Mucosa of descending colon (tissue), 3 donors: ENCODE measurements around the gene PDGFA. TPM values are rescaled to one million over a fixed set of nuclear protein-coding genes. Genes with fewer than 3 reads are reported as not detected.

ENCODE experiments used
- ATAC-seq: fragments of 200-7000 bp; cut with Tn5 transposase; one replicate; pipeline ENCODE4 v1.9.1; 2020; ENCODE audit warnings: mild to moderate bottlenecking, moderate library complexity
- DNase-seq, 3 donors: peaks; one replicate each; pipeline ENCODE4 v3.0.0-alpha.2; 2020
- H3K36me3 ChIP-seq: fragments of 200-600 bp; one replicate; pipeline ENCODE4 v1.8.0; 2021; ENCODE audit warnings: low read depth, mild to moderate bottlenecking
- H3K4me1 ChIP-seq: fragments of 200-600 bp; one replicate; pipeline ENCODE4 v1.8.0; 2021; ENCODE audit warnings: low read depth, mild to moderate bottlenecking
- H3K4me3 ChIP-seq: fragments of 200-600 bp; one replicate; pipeline ENCODE4 v1.8.0; 2021; ENCODE audit warnings: mild to moderate bottlenecking
- H3K9me3 ChIP-seq: fragments of 200-600 bp; one replicate; pipeline ENCODE4 v1.8.0; 2021; ENCODE audit warnings: mild to moderate bottlenecking
- CTCF ChIP-seq: fragments of 200-600 bp; IDR thresholded peaks from one replicate; pipeline ENCODE4 v1.8.0; 2022; ENCODE audit warnings: antibody characterized with exemption, mild to moderate bottlenecking
- intact Hi-C, 2 donors: fragments of 100-400 bp; cut with DNase I in 1 of 2; cut with micrococcal nuclease in 1 of 2; formaldehyde crosslinking; loops; one replicate each; pipeline versions ENCODE4 v1.11.0 to v1.11.1; 2022; cut with DNase I, micrococcal nuclease
- total RNA-seq, 3 donors: library from RNA; stranded (reverse); fragmentation: NEBNext Ultra II Directional in 2 of 3; extraction: Animal tissue kit (Norgen Biotek cat#: 25700) in 2 of 3; gene quantifications; one replicate each; pipeline versions ENCODE4 v1.2.1 to v1.2.4, GENCODE V29; 2021 to 2023
- donor health status: DM: no; HTN: no; CAD: no; lungs with moderate emphysema.
- donor health status: DM: no; HTN: no; CAD: no.
- donor health status: DM: no; HTN: yes; CAD: no.

The PDGFA gene
- total RNA-seq, 3 donors from 2014 or later, result 52.7 to 63.0 (median 57.5) TPM

- ATAC-seq (no peak), DNase-seq (no peak)
- Histone ChIP-seq H3K9me3 (no peaks in the 10 kb centered on the region), H3K4me3 (no peak overlapping the region), H3K36me3 (no peaks in the 10 kb centered on the region), H3K4me1 (no peaks in the 10 kb centered on the region)
- no peak for TF ChIP-seq CTCF
- intact Hi-C loops, result no loop called here
Measured at GRCh38 chr7:465710-466400, 53.8 kb downstream of the PDGFA start.

- Histone ChIP-seq H3K36me3 (no peaks in the 10 kb centered on the region), H3K4me1 (no peaks in the 10 kb centered on the region), H3K9me3 (no peaks in the 10 kb centered on the region), H3K4me3 (no peak overlapping the region)
- peak; percentile 6 for ATAC-seq
- intact Hi-C loops, result no loop called here
- peak in 2 of 3 donors; percentile 37 to 46 for DNase-seq
- no peak for TF ChIP-seq CTCF
Measured at GRCh38 chr7:464454-465401, 54.9 kb downstream of the PDGFA start.

GRCh38 chr7:463817-464453, 55.7 kb downstream of the PDGFA start:
- TF ChIP-seq CTCF, result no peak
- Histone ChIP-seq H3K4me1 (no peaks in the 10 kb centered on the region), H3K36me3 (no peaks in the 10 kb centered on the region), H3K9me3 (no peaks in the 10 kb centered on the region), H3K4me3 (no peak overlapping the region)
- DNase-seq (peak in 1 of 3 donors; percentile 35), ATAC-seq (no peak)
- intact Hi-C loops, result no loop called here

GRCh38 chr7:463362-463781, 56.3 kb downstream of the PDGFA start:
- Histone ChIP-seq H3K9me3 (no peaks in the 10 kb centered on the region), H3K4me1 (no peaks in the 10 kb centered on the region), H3K4me3 (no peak overlapping the region), H3K36me3 (no peaks in the 10 kb centered on the region)
- TF ChIP-seq CTCF, result no peak
- ATAC-seq (no peak), DNase-seq (peak in 1 of 3 donors; percentile 27)
- intact Hi-C loops, result no loop called here

- H3K4me3 ChIP-seq, result no peak overlapping the region
- no peaks in the 10 kb centered on the region for H3K9me3 ChIP-seq
- H3K36me3 ChIP-seq, result no peaks in the 10 kb centered on the region
- no peaks in the 10 kb centered on the region for H3K4me1 ChIP-seq
- ATAC-seq (no peak), DNase-seq (peak in 2 of 3 donors; percentile 10 to 46)
- intact Hi-C loops, result no loop called here
- no peak for TF ChIP-seq CTCF
Measured at GRCh38 chr7:462173-463103, 57.2 kb downstream of the PDGFA start.
